ENCODE data around the gene B3GAT3. TPM values are rescaled to one million over a fixed set of nuclear protein-coding genes. Genes with fewer than 3 reads are reported as not detected.

The B3GAT3 gene
- total and polyA plus RNA-seq, 10 of the 15 experiments (the other 5 are each of a cell fraction or from before 2014, with no cell fraction given), result 0.31 to 52.7 (median 29.8) TPM

DNA sequence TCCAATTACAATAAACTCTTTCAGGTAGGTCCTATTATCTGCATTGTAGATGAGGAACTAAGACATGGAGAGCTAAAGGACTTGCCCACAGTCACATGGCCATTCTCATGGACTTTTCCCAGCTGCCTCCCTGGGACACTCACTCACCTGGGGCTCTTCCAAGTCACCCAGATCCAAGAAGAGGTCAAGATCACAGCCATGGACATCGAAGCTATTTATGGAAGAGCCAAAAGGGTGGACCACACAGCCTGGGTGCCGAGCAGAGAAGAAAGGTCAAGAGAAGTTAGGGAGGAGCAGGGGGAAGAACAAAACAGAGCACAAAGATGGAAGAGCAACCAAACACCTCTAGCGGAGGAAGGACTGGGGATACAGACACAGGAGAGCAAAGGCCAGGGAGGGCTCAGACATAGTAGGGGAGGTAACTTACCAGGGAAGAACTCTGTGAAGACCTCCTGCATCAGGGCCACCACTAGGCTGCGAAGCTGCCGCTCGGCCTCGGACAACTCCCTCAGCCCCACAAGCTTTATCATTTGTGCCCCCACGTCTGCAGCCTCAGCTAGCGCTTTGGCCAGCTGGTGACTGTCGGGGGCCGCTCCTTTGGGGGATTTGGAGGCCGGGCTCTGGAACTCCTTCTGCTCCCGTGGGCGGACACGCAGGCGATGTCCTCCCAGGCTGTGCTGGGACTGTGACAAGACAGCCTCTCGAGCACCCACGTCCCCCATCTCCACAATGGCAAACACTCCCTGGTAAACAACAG is 40.6 kb downstream of the B3GAT3 start:
- intact Hi-C loops (cut with micrococcal nuclease; ENCODE audit: unreplicated experiment) (no loop called here), in situ Hi-C loops (cut with MboI) (no loop called here)
- ChIA-PET CTCF (interaction anchor here (0.9 to 1.2 kb wide), 2 partner anchors 12 to 18 kb away, joined by 3 read pairs; no protein-coding TSS in a partner anchor), SMC1A (ENCODE audit: uncharacterized antibody, unreplicated experiment) (no interaction called here), POLR2A (no interaction called here), RAD21 (ENCODE audit: unreplicated experiment) (interaction anchor here (1.1 kb wide), 1 partner anchor 10 kb away, joined by 3 read pairs; the partner anchor contains the start of gene TUT1)
- H2AFZ ChIP-seq (ENCODE audit: control insufficient read depth, low read depth, low read length), result no peak overlapping the region
- H3K9ac ChIP-seq (ENCODE audit: control insufficient read depth, insufficient read depth, low read length), result no peak overlapping the region
- ATAC-seq (no peak), FAIRE-seq (no peak), DNase-seq (ENCODE audit: low read depth, low spot score) (no peak)
- no peaks in the 10 kb centered on the region for H3K27me3 ChIP-seq (replicated peaks in 1 of 2; ENCODE audit: control insufficient read depth in 2 of 2, insufficient read depth in 2 of 2, low read length in 1 of 2)
- no peak overlapping the region for H3K4me2 ChIP-seq (ENCODE audit: control insufficient read depth, insufficient read depth)
- no peaks in the 10 kb centered on the region for H4K20me1 ChIP-seq (ENCODE audit: control insufficient read depth, insufficient read depth)
- H3K27ac ChIP-seq (ENCODE audit: control insufficient read depth, insufficient read depth), result no peak overlapping the region
- no peaks in the 10 kb centered on the region for H3K79me2 ChIP-seq (ENCODE audit: control insufficient read depth, insufficient read depth, low read length)
- H3K9me3 ChIP-seq (replicated peaks; ENCODE audit: control insufficient read depth, insufficient read depth, low read length), result no peaks in the 10 kb centered on the region
- 96% methylated on average over 18 of the region's 18 CpGs for WGBS (ENCODE audit: insufficient coverage, insufficient replicate concordance, low lambda C conversion rate, missing lambda C conversion rate)
- TF ChIP-seq, protein P1, sequence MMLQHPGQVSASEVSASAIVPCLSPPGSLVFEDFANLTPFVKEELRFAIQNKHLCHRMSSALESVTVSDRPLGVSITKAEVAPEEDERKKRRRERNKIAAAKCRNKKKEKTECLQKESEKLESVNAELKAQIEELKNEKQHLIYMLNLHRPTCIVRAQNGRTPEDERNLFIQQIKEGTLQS (IDR thresholded peaks at IDR 0.05; ENCODE audit: borderline replicate concordance, extremely low read depth, low read depth, low read length), result no peak
- TF ChIP-seq RAD51 (IDR thresholded peaks at IDR 0.05) (no peak), SMC3 (IDR thresholded peaks at IDR 0.05; ENCODE audit: borderline replicate concordance, low read length) (no peak), SREBF1 (IDR thresholded peaks at IDR 0.05; ENCODE audit: low read length) (no peak)
- no TSS peak for BruUV-seq (replicated peaks)
- H3K4me3 ChIP-seq, result no peak overlapping the region
- H3K4me1 ChIP-seq (ENCODE audit: control insufficient read depth, insufficient read depth, low read length), result no peaks in the 10 kb centered on the region
- peaks cover 12 to 18% of the 10 kb centered on the region in 2 experiments; a peak in 3 of 4 replicates for H3K36me3 ChIP-seq (ENCODE audit: control insufficient read depth in 2 of 2, insufficient read depth in 2 of 2, low read length in 1 of 2)

DNA sequence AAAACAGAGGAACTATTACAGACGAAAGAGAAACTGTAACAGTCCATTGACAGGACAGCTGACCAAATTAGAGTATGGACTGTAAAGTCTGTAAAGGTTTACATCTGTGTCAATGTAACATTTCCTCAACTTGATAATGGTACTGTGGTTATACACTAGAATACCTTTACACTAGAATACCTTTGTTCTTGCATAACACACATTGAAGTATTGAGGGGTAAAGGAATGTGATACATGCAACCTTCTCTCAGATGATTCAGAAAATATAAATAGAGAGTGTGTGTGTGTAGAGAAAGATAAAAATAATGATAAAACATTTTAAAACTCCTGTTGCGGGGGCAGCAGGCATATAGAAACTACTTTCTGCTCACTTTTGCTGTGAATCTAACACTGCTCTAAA is 42.5 kb downstream of the B3GAT3 start:
- no peak for ATAC-seq
- POLR2A ChIA-PET, result interaction anchor here (0.6 to 0.7 kb wide), 3 partner anchors 222 to 1079 kb away, joined by 4 to 8 read pairs (median 4); no protein-coding TSS in a partner anchor
- WGBS (ENCODE audit: insufficient coverage, insufficient replicate concordance, low lambda C conversion rate, missing lambda C conversion rate), result 97% methylated on average over 2 of the region's 2 CpGs
- Histone ChIP-seq H3K36me3 (ENCODE audit: control insufficient read depth in 2 of 2, insufficient read depth in 2 of 2, low read length in 1 of 2) (peaks cover 16 to 19% of the 10 kb centered on the region in 2 experiments; a peak in 3 of 4 replicates), H4K20me1 (ENCODE audit: control insufficient read depth, insufficient read depth) (no peaks in the 10 kb centered on the region), H3K27me3 (replicated peaks in 1 of 2; ENCODE audit: control insufficient read depth in 2 of 2, insufficient read depth in 2 of 2, low read length in 1 of 2) (no peaks in the 10 kb centered on the region), H3K9me3 (replicated peaks; ENCODE audit: control insufficient read depth, insufficient read depth, low read length) (no peaks in the 10 kb centered on the region), H3K27ac (ENCODE audit: control insufficient read depth, insufficient read depth) (no peak overlapping the region), H3K4me2 (ENCODE audit: control insufficient read depth, insufficient read depth) (no peak overlapping the region), H2AFZ (ENCODE audit: control insufficient read depth, low read depth, low read length) (no peak overlapping the region), H3K9ac (ENCODE audit: control insufficient read depth, insufficient read depth, low read length) (no peak overlapping the region), H3K4me1 (ENCODE audit: control insufficient read depth, insufficient read depth, low read length) (peaks cover 5% of the 10 kb centered on the region; the same call in 1 of the 2 replicates), H3K79me2 (ENCODE audit: control insufficient read depth, insufficient read depth, low read length) (peaks cover 9% of the 10 kb centered on the region), H3K4me3 (no peak overlapping the region)
- TF ChIP-seq CBX3 (IDR thresholded peaks at IDR 0.05; ENCODE audit: borderline replicate concordance, low read depth) (no peak), KDM1A (IDR thresholded peaks at IDR 0.05; ENCODE audit: borderline replicate concordance) (no peak), SPI1 (IDR thresholded peaks at IDR 0.05; ENCODE audit: borderline replicate concordance, insufficient read depth, low read depth, low read length) (no peak)
- intact Hi-C loops (cut with micrococcal nuclease; ENCODE audit: unreplicated experiment), result no loop called here
- SMC1A ChIA-PET (ENCODE audit: uncharacterized antibody, unreplicated experiment), result no interaction called here
- DNase-seq (ENCODE audit: low read depth, low spot score), result no peak
- in situ Hi-C loops (cut with MboI), result no loop called here
- no peak for FAIRE-seq
- CTCF ChIA-PET, result interaction anchor here (0.7 to 1.2 kb wide), 2 partner anchors 37 to 277 kb away, joined by 3 read pairs; no protein-coding TSS in a partner anchor
- RAD21 ChIA-PET (ENCODE audit: unreplicated experiment), result no interaction called here
- no TSS peak for BruUV-seq (replicated peaks)
